Fibroblast of peridontal ligament (primary cell): ENCODE results near the gene SEZ6L.

Experiments
- DNase-seq: peaks from one replicate; pipeline ENCODE4 v3.0.0-alpha.2; 2010; ENCODE audit errors: extremely low read depth

The SEZ6L gene

GRCh38 chr22:26174280-26174679, 5.0 kb downstream of the SEZ6L start:
- no peak for DNase-seq

- DNase-seq = no peak
Measured at GRCh38 chr22:26182723-26183122, 13.5 kb downstream of the SEZ6L start.

GRCh38 chr22:26185190-26185589, 15.9 kb downstream of the SEZ6L start:
- no peak for DNase-seq

GRCh38 chr22:26188341-26188740, 19.1 kb downstream of the SEZ6L start:
- DNase-seq = no peak

- no peak for DNase-seq
Measured at GRCh38 chr22:26194313-26194712, 25.1 kb downstream of the SEZ6L start.

GRCh38 chr22:26194877-26195276, 25.6 kb downstream of the SEZ6L start:
- DNase-seq = no peak

- no peak for DNase-seq
Measured at GRCh38 chr22:26196657-26197056, 27.4 kb downstream of the SEZ6L start.

- DNase-seq = no peak
Measured at GRCh38 chr22:26197425-26197824, 28.2 kb downstream of the SEZ6L start.

GRCh38 chr22:26199665-26200064, 30.4 kb downstream of the SEZ6L start:
- no peak for DNase-seq

- no peak for DNase-seq
Measured at GRCh38 chr22:26202280-26202924, 33.1 kb downstream of the SEZ6L start.

- no peak for DNase-seq
Measured at GRCh38 chr22:26205494-26205893, 36.2 kb downstream of the SEZ6L start.

- no peak for DNase-seq
Measured at GRCh38 chr22:26210334-26210733, 41.1 kb downstream of the SEZ6L start.

- no peak for DNase-seq
Measured at GRCh38 chr22:26213826-26214225, 44.6 kb downstream of the SEZ6L start.

GRCh38 chr22:26214466-26214865, 45.2 kb downstream of the SEZ6L start:
- no peak for DNase-seq

- no peak for DNase-seq
Measured at GRCh38 chr22:26215736-26216135, 46.5 kb downstream of the SEZ6L start.

GRCh38 chr22:26225207-26225606, 55.9 kb downstream of the SEZ6L start:
- DNase-seq = no peak

- no peak for DNase-seq
Measured at GRCh38 chr22:26226538-26227297, 57.5 kb downstream of the SEZ6L start.

- no peak for DNase-seq
Measured at GRCh38 chr22:26229910-26230309, 60.6 kb downstream of the SEZ6L start.

GRCh38 chr22:26234296-26234695, 65.0 kb downstream of the SEZ6L start:
- no peak for DNase-seq

GRCh38 chr22:26235792-26236487, 66.7 kb downstream of the SEZ6L start:
- DNase-seq = no peak

GRCh38 chr22:26236991-26237390, 67.7 kb downstream of the SEZ6L start:
- DNase-seq = peak; percentile 1

- no peak for DNase-seq
Measured at GRCh38 chr22:26238596-26238995, 69.3 kb downstream of the SEZ6L start.

GRCh38 chr22:26239581-26239980, 70.3 kb downstream of the SEZ6L start:
- no peak for DNase-seq
